ENCODE measurements around the gene FADS2. TPM values are rescaled to one million over a fixed set of nuclear protein-coding genes. Genes with fewer than 3 reads are reported as not detected.
A peak's percentile ranks its signal among the peaks of the same experiment; 100 is the strongest.

The FADS2 gene
- total RNA-seq, 1 experiment from 2014 or later: 17.1 TPM

DNA sequence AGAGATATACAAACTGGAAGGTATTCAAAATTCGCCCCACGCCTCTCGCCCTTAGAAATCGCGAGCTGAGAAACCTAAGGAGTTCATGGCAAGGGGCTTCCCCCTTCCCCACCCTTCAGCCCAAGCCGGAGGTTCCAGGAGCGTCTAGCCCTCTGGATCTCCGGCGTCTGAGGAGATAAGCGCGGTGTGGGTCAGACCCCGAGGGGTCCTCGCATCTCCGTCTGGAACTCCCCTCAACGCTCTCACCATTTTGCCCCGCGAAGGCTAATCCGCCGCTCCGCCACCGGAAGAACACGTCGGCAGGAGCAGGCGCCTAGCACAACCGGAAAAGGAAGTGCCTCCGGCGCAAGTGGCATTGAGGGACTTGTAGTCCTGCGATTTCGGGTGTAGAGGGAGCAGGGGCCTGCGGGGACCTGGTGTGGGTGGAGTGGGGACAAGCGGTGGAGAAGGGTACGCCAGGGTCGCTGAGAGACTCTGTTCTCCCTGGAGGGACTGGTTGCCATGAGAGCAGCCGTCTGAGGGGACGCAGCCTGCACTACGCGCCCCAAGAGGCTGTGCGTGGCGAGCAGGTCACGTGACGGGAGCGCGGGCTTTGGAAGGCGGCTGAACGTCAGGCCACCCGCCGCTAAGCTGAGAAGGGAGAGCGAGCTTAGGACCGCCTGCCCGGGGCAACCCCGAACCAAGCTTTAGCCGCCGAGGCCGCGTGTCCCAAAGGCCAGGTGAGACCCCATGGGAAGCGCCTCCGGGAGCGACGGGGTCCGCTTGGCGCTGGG lies 35.6 kb upstream of the FADS2 start, which contains the start of the genes FEN1 and TMEM258 (continued):
- TF ChIP-seq, protein P1, sequence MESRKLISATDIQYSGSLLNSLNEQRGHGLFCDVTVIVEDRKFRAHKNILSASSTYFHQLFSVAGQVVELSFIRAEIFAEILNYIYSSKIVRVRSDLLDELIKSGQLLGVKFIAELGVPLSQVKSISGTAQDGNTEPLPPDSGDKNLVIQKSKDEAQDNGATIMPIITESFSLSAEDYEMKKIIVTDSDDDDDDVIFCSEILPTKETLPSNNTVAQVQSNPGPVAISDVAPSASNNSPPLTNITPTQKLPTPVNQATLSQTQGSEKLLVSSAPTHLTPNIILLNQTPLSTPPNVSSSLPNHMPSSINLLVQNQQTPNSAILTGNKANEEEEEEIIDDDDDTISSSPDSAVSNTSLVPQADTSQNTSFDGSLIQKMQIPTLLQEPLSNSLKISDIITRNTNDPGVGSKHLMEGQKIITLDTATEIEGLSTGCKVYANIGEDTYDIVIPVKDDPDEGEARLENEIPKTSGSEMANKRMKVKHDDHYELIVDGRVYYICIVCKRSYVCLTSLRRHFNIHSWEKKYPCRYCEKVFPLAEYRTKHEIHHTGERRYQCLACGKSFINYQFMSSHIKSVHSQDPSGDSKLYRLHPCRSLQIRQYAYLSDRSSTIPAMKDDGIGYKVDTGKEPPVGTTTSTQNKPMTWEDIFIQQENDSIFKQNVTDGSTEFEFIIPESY (IDR thresholded peaks at IDR 0.05; ENCODE audit: extremely low read depth, insufficient replicate concordance, low read length): no peak

DNA sequence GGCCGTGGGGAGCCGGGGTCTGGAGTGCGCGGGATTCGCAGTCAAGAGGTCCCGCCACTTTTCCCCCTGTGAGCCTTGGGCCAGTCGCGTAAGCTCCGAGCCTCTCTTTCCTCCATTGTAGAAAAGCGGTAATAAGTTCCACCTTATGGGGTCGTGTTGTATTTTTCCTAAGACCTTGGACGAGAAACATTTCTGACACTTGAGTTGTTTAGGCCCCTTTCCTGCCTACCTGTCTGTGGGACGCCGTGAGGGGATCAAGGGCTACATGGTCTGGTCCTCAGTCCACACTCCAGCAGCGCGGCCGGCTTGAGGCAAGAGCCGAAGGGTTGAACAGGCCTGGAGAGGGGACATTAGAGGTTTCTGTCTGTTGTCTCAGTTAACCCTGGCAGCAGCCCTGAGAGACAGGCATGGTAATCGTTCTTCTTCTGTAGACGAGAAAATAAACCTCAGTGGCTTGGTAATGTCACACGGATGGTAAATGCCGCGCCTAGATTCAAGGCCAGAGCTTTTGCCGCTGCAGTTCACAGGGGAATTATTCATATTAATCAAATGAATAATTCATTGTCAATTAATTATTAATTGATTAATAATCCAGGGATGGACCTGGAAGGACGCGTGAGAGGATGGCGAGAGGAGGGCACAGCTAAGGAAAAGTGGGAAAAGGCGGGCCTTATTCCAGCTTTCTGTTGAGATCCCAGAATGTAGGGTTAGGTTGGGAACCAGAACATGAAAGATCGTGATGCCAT lies 34.8 kb upstream of the FADS2 start:
- Histone ChIP-seq H3K36me3 (ENCODE audit: control insufficient read depth in 1 of 2, insufficient read depth in 2 of 2, low read length in 2 of 2) (peaks cover 21 to 52% of the 10 kb centered on the region in 2 experiments), H2AFZ (ENCODE audit: low read depth, low read length, poor library complexity, severe bottlenecking) (no peak overlapping the region), H3K9ac (ENCODE audit: low read length) (peak overlapping the region; percentile 99), H3K4me1 (ENCODE audit: control insufficient read depth in 1 of 2, insufficient read depth in 2 of 2, low read length in 2 of 2) (peaks cover 4 to 16% of the 10 kb centered on the region in 2 experiments; a peak in 2 of 4 replicates), H4K20me1 (ENCODE audit: insufficient read depth) (peaks cover 10% of the 10 kb centered on the region; the same call in 1 of the 2 replicates), H3K27ac (ENCODE audit: low read depth, low read length) (peak overlapping the region; percentile 94), H3K4me3 (replicated peaks in 1 of 2; ENCODE audit: low read depth in 1 of 2, low read length in 2 of 2) (peak overlapping the region; percentile 96 to 100), H3K27me3 (ENCODE audit: insufficient read depth, low read length) (no peaks in the 10 kb centered on the region), H3K9me3 (ENCODE audit: control insufficient read depth in 1 of 2, insufficient read depth in 1 of 2, low read depth in 1 of 2, low read length in 2 of 2) (no peaks in the 10 kb centered on the region), H3K4me2 (ENCODE audit: low read length) (peak overlapping the region; percentile 90), H3K79me2 (ENCODE audit: insufficient read depth, low read length) (peaks cover 79% of the 10 kb centered on the region), H3K9me2 (ENCODE audit: insufficient read depth) (no peaks in the 10 kb centered on the region)
- intact Hi-C loops (cut with micrococcal nuclease): no loop called here
- DNase-seq (ENCODE audit: low read depth, low spot score) (no peak), ATAC-seq (peak; percentile 46)
- ChIA-PET POLR2A (interaction anchor here (1.0 to 2.8 kb wide), 3 partner anchors 12 to 155 kb away, joined by 4 to 14 read pairs (median 6); no protein-coding TSS in a partner anchor), RAD21 (ENCODE audit: low non-redundant PET in 1 of 2, low total read pairs in 2 of 2, uncharacterized antibody in 2 of 2, unreplicated experiment in 2 of 2) (no interaction called here), CTCF (interaction anchor here (0.8 to 2.4 kb wide), 4 partner anchors 46 to 315 kb away, joined by 3 to 9 read pairs (median 3); partner anchors contain the start of gene BEST1)
- BruUV-seq (replicated peaks): TSS peak; percentile 73
- TF ChIP-seq ZFX (IDR thresholded peaks at IDR 0.05) (peak; percentile 55; the same call in 1 of the 2 replicates), EZH2phosphoT487 (IDR thresholded peaks at IDR 0.05; ENCODE audit: borderline replicate concordance) (no peak)

All from HCT116 (cell line).